PC-3 (cell line): ENCODE results near the gene SPTAN1.

Source experiments
- EZH2 ChIP-seq: fragments of 300-600 bp; sonication (generic); IDR thresholded peaks from one replicate; pipeline ENCODE4 v1.6.1; 2017; ENCODE audit warnings: antibody characterized with exemption, mild to moderate bottlenecking, low read length; ENCODE audit not compliant: unreplicated experiment
- TF ChIP-seq, protein P1 (sequence below): fragments of 300-600 bp; sonication (generic); conservative IDR thresholded peaks from 2 replicates; pipeline ENCODE4 v1.5.1; 2017; ENCODE audit warnings: antibody characterized with exemption, low read depth, mild to moderate bottlenecking, low read length

DNA sequence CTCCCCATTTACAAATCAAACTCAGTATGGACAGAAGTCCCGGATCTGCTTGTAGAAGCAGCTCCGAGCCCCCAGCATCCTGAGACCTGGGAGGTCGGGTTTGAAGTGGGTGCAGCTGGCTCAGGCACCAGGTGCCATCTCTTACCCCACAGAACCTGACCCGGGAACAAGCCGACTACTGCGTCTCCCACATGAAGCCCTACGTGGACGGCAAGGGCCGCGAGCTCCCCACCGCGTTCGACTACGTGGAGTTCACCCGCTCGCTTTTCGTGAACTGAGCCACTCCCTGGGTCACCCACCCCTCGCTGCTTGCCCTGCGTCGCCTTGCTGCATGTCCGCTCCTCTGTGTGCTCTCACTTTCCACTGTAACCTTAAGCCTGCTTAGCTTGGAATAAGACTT, 80.7 kb downstream of the SPTAN1 start:
- TF ChIP-seq, protein P1, sequence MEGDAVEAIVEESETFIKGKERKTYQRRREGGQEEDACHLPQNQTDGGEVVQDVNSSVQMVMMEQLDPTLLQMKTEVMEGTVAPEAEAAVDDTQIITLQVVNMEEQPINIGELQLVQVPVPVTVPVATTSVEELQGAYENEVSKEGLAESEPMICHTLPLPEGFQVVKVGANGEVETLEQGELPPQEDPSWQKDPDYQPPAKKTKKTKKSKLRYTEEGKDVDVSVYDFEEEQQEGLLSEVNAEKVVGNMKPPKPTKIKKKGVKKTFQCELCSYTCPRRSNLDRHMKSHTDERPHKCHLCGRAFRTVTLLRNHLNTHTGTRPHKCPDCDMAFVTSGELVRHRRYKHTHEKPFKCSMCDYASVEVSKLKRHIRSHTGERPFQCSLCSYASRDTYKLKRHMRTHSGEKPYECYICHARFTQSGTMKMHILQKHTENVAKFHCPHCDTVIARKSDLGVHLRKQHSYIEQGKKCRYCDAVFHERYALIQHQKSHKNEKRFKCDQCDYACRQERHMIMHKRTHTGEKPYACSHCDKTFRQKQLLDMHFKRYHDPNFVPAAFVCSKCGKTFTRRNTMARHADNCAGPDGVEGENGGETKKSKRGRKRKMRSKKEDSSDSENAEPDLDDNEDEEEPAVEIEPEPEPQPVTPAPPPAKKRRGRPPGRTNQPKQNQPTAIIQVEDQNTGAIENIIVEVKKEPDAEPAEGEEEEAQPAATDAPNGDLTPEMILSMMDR: no peak
- TF ChIP-seq EZH2: no peak
